ENCODE results near the gene MGAT1.

- TF ChIP-seq POLR2AphosphoS5 (IDR thresholded peaks at IDR 0.05; ENCODE audit: insufficient read depth in 1 of 2, low read depth in 1 of 2) = no peak
- no peak for TF ChIP-seq CTCF (IDR thresholded peaks at IDR 0.05)
Measured at GRCh38 chr5:180823346-180823745, 20.7 kb upstream of the MGAT1 start.
